ENCODE data around the gene PLD5.

The PLD5 gene

DNA sequence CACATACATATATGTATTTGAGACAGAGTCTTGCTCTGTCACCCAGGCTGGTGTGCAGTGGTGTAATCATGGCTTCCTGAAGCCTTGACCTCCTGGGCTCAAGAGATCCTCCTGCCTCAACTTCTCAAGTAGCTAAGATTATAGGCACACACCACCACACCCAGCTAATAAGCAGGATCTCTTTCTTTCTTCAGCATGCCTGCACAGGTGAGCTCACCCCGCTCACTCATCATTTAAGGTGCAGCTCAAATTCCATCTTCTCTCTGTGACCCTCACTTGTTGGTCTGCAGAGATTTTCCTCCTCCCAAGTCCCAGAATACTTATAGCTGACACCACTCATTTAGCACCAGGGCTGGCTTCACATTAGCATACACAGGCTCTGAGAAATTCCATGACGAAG is 316.5 kb downstream of the PLD5 start:
- no peaks in the 10 kb centered on the region for H3K9me3 ChIP-seq (ENCODE audit: control insufficient read depth, low read length)
- H3K4me3 ChIP-seq (ENCODE audit: insufficient read depth, low read depth, low read length, poor library complexity, severe bottlenecking): no peak overlapping the region
- no peak for DNase-seq
- H3K36me3 ChIP-seq (ENCODE audit: control insufficient read depth, insufficient read depth, low read length): no peaks in the 10 kb centered on the region
- H3K27me3 ChIP-seq (replicated peaks; ENCODE audit: control insufficient read depth, insufficient read depth, low read length, poor library complexity, severe bottlenecking): no peaks in the 10 kb centered on the region
- no peak overlapping the region for H3K27ac ChIP-seq (ENCODE audit: insufficient read depth, low read length, poor library complexity, severe bottlenecking)
- no peaks in the 10 kb centered on the region for H3K4me1 ChIP-seq (ENCODE audit: control insufficient read depth, insufficient read depth, low read length, poor library complexity, severe bottlenecking)

DNA sequence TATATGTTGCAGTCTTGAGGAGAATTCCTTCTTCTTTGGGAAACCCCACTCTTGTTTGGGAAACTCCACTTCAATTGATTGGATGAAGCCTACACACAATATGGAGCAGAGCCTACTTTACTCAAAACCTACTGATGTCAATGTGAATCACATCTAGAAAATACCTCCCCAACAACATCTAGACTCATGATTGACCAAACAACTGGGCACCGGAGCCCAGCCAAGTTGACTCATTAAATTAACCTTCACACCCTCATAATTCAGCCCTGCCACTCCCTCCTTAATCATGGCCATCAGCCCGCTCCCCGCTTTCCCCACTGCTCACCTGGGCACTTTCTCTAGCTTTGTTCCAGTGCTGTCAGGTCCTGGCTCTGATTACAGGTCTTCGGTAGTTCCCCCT is 317.5 kb downstream of the PLD5 start:
- Histone ChIP-seq H3K4me1 (ENCODE audit: control insufficient read depth, insufficient read depth, low read length, poor library complexity, severe bottlenecking) (no peaks in the 10 kb centered on the region), H3K36me3 (ENCODE audit: control insufficient read depth, insufficient read depth, low read length) (no peaks in the 10 kb centered on the region), H3K4me3 (ENCODE audit: insufficient read depth, low read depth, low read length, poor library complexity, severe bottlenecking) (no peak overlapping the region), H3K9me3 (ENCODE audit: control insufficient read depth, low read length) (no peaks in the 10 kb centered on the region), H3K27ac (ENCODE audit: insufficient read depth, low read length, poor library complexity, severe bottlenecking) (no peak overlapping the region), H3K27me3 (replicated peaks; ENCODE audit: control insufficient read depth, insufficient read depth, low read length, poor library complexity, severe bottlenecking) (no peaks in the 10 kb centered on the region)
- DNase-seq: no peak

GRCh38 chr1:242205622-242206489 is 318.6 kb downstream of the PLD5 start:
- DNase-seq: no peak
- Histone ChIP-seq H3K36me3 (ENCODE audit: control insufficient read depth, insufficient read depth, low read length) (no peaks in the 10 kb centered on the region), H3K27ac (ENCODE audit: insufficient read depth, low read length, poor library complexity, severe bottlenecking) (no peak overlapping the region), H3K4me3 (ENCODE audit: insufficient read depth, low read depth, low read length, poor library complexity, severe bottlenecking) (no peak overlapping the region), H3K9me3 (ENCODE audit: control insufficient read depth, low read length) (no peaks in the 10 kb centered on the region), H3K4me1 (ENCODE audit: control insufficient read depth, insufficient read depth, low read length, poor library complexity, severe bottlenecking) (no peaks in the 10 kb centered on the region), H3K27me3 (replicated peaks; ENCODE audit: control insufficient read depth, insufficient read depth, low read length, poor library complexity, severe bottlenecking) (no peaks in the 10 kb centered on the region)

DNA sequence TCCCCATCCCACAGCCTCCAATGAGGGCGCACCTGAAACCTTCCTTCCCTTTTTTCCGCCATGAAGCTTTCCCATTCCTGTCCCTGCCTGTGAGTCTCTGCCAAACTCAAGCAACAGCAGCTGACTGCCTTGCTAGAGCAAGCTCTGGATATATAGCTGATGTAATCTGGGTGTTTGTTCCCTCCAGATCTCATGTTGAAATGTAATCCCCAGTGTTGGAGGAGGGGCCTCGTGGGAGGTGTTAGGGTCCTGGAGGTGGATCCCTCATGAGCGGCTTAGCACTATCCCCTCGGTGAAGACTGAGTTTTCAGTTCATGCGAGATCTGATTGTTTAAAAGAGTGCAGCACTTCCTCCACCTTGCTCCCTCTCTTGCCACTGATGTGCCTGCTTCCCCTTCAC is 321.2 kb downstream of the PLD5 start:
- Histone ChIP-seq H3K27me3 (replicated peaks; ENCODE audit: control insufficient read depth, insufficient read depth, low read length, poor library complexity, severe bottlenecking) (no peaks in the 10 kb centered on the region), H3K9me3 (ENCODE audit: control insufficient read depth, low read length) (no peaks in the 10 kb centered on the region), H3K27ac (ENCODE audit: insufficient read depth, low read length, poor library complexity, severe bottlenecking) (no peak overlapping the region), H3K4me1 (ENCODE audit: control insufficient read depth, insufficient read depth, low read length, poor library complexity, severe bottlenecking) (no peaks in the 10 kb centered on the region), H3K4me3 (ENCODE audit: insufficient read depth, low read depth, low read length, poor library complexity, severe bottlenecking) (no peak overlapping the region), H3K36me3 (ENCODE audit: control insufficient read depth, insufficient read depth, low read length) (no peaks in the 10 kb centered on the region)
- no peak for DNase-seq

GRCh38 chr1:242201090-242201489 is 323.4 kb downstream of the PLD5 start:
- H3K4me3 ChIP-seq (ENCODE audit: insufficient read depth, low read depth, low read length, poor library complexity, severe bottlenecking): no peak overlapping the region
- no peaks in the 10 kb centered on the region for H3K36me3 ChIP-seq (ENCODE audit: control insufficient read depth, insufficient read depth, low read length)
- no peaks in the 10 kb centered on the region for H3K9me3 ChIP-seq (ENCODE audit: control insufficient read depth, low read length)
- no peaks in the 10 kb centered on the region for H3K4me1 ChIP-seq (ENCODE audit: control insufficient read depth, insufficient read depth, low read length, poor library complexity, severe bottlenecking)
- H3K27me3 ChIP-seq (replicated peaks; ENCODE audit: control insufficient read depth, insufficient read depth, low read length, poor library complexity, severe bottlenecking): no peaks in the 10 kb centered on the region
- H3K27ac ChIP-seq (ENCODE audit: insufficient read depth, low read length, poor library complexity, severe bottlenecking): no peak overlapping the region
- no peak for DNase-seq

DNA sequence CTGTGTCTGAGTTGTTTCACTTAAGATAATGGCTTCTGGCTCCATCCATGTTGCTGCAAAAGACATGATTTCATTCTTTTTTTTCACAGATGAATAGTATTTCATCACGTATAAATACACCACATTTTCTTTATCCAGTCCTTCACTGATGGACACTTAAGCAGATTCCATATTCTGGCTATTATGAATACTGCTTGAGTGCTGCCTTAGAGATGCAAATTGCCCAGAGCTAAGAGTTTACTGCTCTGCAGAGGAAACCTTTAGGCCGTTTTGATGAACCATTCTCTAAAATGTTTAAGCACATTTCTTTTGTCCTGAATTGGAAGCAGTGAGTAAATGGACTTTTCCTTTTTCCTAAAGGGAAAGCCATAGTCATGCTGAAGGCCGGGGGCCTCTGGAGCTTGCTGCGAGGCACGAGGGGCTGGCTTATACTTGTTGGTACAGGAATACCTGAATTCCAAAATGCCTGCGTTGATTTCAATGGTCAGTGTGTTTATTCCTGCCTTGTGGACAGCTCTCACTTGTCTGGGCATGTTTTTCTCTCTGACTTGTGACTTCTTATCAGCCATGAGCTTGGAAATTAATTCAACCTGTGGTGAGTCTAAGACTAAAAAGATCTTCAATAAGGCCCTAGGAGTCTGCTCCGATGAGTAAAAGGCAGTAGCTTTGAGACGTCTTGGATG is 324.6 kb downstream of the PLD5 start:
- DNase-seq: no peak

DNA sequence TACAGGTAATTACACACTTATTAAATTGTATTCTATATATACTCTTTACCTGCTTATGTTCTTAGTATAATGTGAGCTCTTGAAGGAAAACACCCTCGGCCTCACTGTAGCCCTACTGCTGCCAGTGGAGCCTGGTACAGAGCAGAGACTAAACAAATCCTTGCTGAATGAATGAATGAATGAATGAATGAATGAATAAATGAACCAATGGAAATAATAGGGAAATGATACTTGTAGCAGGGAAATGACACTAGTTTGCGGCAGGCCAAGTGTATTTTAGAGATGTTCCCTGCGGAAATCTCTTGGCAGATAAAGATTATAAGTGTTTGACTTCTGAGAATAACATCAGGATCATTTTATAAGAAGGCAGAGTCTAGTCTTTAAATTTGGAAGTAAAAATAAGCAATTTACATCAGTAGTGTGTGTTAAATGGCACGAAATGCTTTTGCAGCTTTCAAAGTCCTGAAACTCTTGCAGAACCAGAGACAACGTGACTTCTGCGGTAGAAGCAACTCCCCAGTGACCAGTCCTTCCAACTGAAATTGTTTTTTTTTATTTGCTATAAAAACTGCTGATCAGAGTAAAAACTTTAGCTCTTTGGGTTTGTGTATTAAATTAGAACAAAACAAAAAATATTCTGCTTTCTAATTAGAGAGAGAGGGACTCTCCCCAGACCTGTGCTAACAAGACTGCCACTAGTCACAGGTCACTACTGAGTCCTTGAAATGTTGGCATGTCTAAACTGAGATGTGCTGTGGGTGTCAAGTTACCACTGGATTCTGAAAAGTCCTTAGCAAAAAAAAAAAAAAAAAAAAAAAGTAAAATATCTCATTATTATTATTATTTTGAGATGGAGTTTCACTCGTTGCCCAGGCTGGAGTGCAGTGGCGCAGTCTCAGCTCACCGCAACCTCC is 326.3 kb downstream of the PLD5 start:
- H3K4me1 ChIP-seq (ENCODE audit: control insufficient read depth, insufficient read depth, low read length, poor library complexity, severe bottlenecking): no peaks in the 10 kb centered on the region
- no peak for DNase-seq
- no peaks in the 10 kb centered on the region for H3K36me3 ChIP-seq (ENCODE audit: control insufficient read depth, insufficient read depth, low read length)
- no peak overlapping the region for H3K4me3 ChIP-seq (ENCODE audit: insufficient read depth, low read depth, low read length, poor library complexity, severe bottlenecking)
- H3K9me3 ChIP-seq (ENCODE audit: control insufficient read depth, low read length): no peaks in the 10 kb centered on the region
- no peak overlapping the region for H3K27ac ChIP-seq (ENCODE audit: insufficient read depth, low read length, poor library complexity, severe bottlenecking)
- H3K27me3 ChIP-seq (replicated peaks; ENCODE audit: control insufficient read depth, insufficient read depth, low read length, poor library complexity, severe bottlenecking): no peaks in the 10 kb centered on the region

More for the DNA sequence above, 324.6 kb downstream of the PLD5 start:
- no peak overlapping the region for H3K27ac ChIP-seq (ENCODE audit: insufficient read depth, low read length, poor library complexity, severe bottlenecking)
- H3K36me3 ChIP-seq (ENCODE audit: control insufficient read depth, insufficient read depth, low read length): no peaks in the 10 kb centered on the region
- no peaks in the 10 kb centered on the region for H3K9me3 ChIP-seq (ENCODE audit: control insufficient read depth, low read length)
- H3K27me3 ChIP-seq (replicated peaks; ENCODE audit: control insufficient read depth, insufficient read depth, low read length, poor library complexity, severe bottlenecking): no peaks in the 10 kb centered on the region
- no peak overlapping the region for H3K4me3 ChIP-seq (ENCODE audit: insufficient read depth, low read depth, low read length, poor library complexity, severe bottlenecking)
- H3K4me1 ChIP-seq (ENCODE audit: control insufficient read depth, insufficient read depth, low read length, poor library complexity, severe bottlenecking): no peaks in the 10 kb centered on the region

DNA sequence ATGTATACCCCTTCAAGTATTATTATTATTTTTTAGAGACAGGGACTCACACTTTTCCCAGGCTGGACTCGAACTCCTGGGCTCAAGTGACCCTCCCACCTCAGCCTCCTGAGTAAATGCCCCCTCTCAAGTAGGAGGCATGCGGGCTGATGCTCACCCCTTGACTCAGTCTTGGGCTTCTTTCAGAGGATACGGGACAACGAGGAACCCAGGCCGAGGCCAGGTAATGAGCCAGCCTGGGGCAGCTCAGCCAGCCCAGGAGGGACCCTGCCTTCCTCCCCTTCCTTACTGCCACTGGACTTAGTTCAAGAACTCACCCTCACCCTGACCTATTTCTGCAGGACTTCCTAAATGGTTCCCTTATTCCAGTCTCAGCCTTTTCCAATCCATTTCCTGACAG is 327.6 kb downstream of the PLD5 start:
- Histone ChIP-seq H3K4me3 (ENCODE audit: insufficient read depth, low read depth, low read length, poor library complexity, severe bottlenecking) (no peak overlapping the region), H3K27ac (ENCODE audit: insufficient read depth, low read length, poor library complexity, severe bottlenecking) (no peak overlapping the region), H3K36me3 (ENCODE audit: control insufficient read depth, insufficient read depth, low read length) (no peaks in the 10 kb centered on the region), H3K9me3 (ENCODE audit: control insufficient read depth, low read length) (no peaks in the 10 kb centered on the region), H3K27me3 (replicated peaks; ENCODE audit: control insufficient read depth, insufficient read depth, low read length, poor library complexity, severe bottlenecking) (no peaks in the 10 kb centered on the region), H3K4me1 (ENCODE audit: control insufficient read depth, insufficient read depth, low read length, poor library complexity, severe bottlenecking) (no peaks in the 10 kb centered on the region)
- DNase-seq: no peak

GRCh38 chr1:242196101-242196500 is 328.4 kb downstream of the PLD5 start:
- no peak for DNase-seq
- no peaks in the 10 kb centered on the region for H3K4me1 ChIP-seq (ENCODE audit: control insufficient read depth, insufficient read depth, low read length, poor library complexity, severe bottlenecking)
- H3K36me3 ChIP-seq (ENCODE audit: control insufficient read depth, insufficient read depth, low read length): no peaks in the 10 kb centered on the region
- H3K4me3 ChIP-seq (ENCODE audit: insufficient read depth, low read depth, low read length, poor library complexity, severe bottlenecking): no peak overlapping the region
- H3K27me3 ChIP-seq (replicated peaks; ENCODE audit: control insufficient read depth, insufficient read depth, low read length, poor library complexity, severe bottlenecking): no peaks in the 10 kb centered on the region
- H3K27ac ChIP-seq (ENCODE audit: insufficient read depth, low read length, poor library complexity, severe bottlenecking): no peak overlapping the region
- H3K9me3 ChIP-seq (ENCODE audit: control insufficient read depth, low read length): no peaks in the 10 kb centered on the region

Measured in effector memory CD4-positive, alpha-beta T cell (primary cell).